Lung (tissue), 12 donors: Measurements from ENCODE around the gene GXYLT2. TPM values are rescaled to one million over a fixed set of nuclear protein-coding genes. Genes with fewer than 3 reads are reported as not detected.

ENCODE experiments used
- ATAC-seq: fragments of 200-7000 bp; cut with Tn5 transposase; one replicate; pipeline ENCODE4 v1.9.1; 2020; ENCODE audit warnings: moderate number of reproducible peaks; ENCODE audit not compliant: insufficient read depth, low FRiP score
- DNase-seq, 3 donors: peaks; one replicate each; pipeline ENCODE4 v3.0.0-alpha.2; 2013 to 2017
- H3K27ac ChIP-seq, 2 donors: one replicate each; pipeline ENCODE4 v1.5.1; 2013; ENCODE audit warnings: mild to moderate bottlenecking in 2 of 2, moderate library complexity in 2 of 2, control low read depth in 1 of 2, inconsistent platforms in 1 of 2, low read depth in 1 of 2, low read length in 1 of 2
- H3K27me3 ChIP-seq, 3 donors: one replicate each; pipeline ENCODE4 v1.5.1; 2013; ENCODE audit warnings: low read length in 2 of 3; ENCODE audit not compliant: control insufficient read depth in 3 of 3, insufficient read depth in 3 of 3
- H3K36me3 ChIP-seq, 4 donors: one replicate each; pipeline ENCODE4 v1.5.1; 2013; ENCODE audit warnings: low read length in 4 of 4, mild to moderate bottlenecking in 1 of 4, moderate library complexity in 1 of 4; ENCODE audit not compliant: control insufficient read depth in 4 of 4, insufficient read depth in 4 of 4
- H3K4me1 ChIP-seq, 5 donors: one replicate each; pipeline ENCODE4 v1.5.1; 2013; ENCODE audit warnings: low read length in 5 of 5, mild to moderate bottlenecking in 2 of 5, moderate library complexity in 1 of 5; ENCODE audit not compliant: control insufficient read depth in 5 of 5, insufficient read depth in 5 of 5
- H3K4me3 ChIP-seq: one replicate; pipeline ENCODE4 v1.5.1; 2013; ENCODE audit warnings: mild to moderate bottlenecking, control low read depth, moderate library complexity
- H3K9ac ChIP-seq, 2 donors: one replicate each; pipeline ENCODE4 v1.5.1; 2013; ENCODE audit warnings: low read length in 2 of 2, control low read depth in 1 of 2; ENCODE audit not compliant: insufficient read depth in 1 of 2
- H3K9me3 ChIP-seq, 4 donors: one replicate each; pipeline ENCODE4 v1.5.1; 2013; ENCODE audit warnings: low read length in 3 of 4, mild to moderate bottlenecking in 1 of 4, moderate library complexity in 1 of 4; ENCODE audit not compliant: control insufficient read depth in 4 of 4, insufficient read depth in 3 of 4
- WGBS, 2 donors: extraction: QIAGEN DNeasy Blood & Tissue Kit; methylation state at CpG; one replicate each; pipeline ENCODE4 v1.1.7; 2013; 5-methylcytosine and 5-hydroxymethylcytosine counted together
- polyA plus RNA-seq, 2 donors: library from polyadenylated mRNA; stranded (reverse); fragments of 200-250 nt; gene quantifications; one replicate each; pipeline ENCODE4 v1.2.1, GENCODE V29; 2013
- total RNA-seq, 2 donors: library from RNA; depleted of rRNA in 1 of 2; stranded (reverse); fragments of >200 nt in 1 of 2; gene quantifications; one replicate each; pipeline ENCODE4 v1.2.1, GENCODE V29; 2014 to 2021
- TF ChIP-seq, protein P1 (sequence below): IDR thresholded peaks from 2 replicates; pipeline ENCODE4 v1.5.1; 2012; ENCODE audit warnings: mild to moderate bottlenecking; ENCODE audit errors: control extremely low read depth, extremely low read depth
- donor health status: control.
- donor health status: control.
- donor health status: Bipolar disorder and iron deficiency.
- donor health status: healthy.
- donor health status: DM: yes; HTN: yes; CAD: no.

GXYLT2 gene
- total and polyA plus RNA-seq, 4 donors, result 0.52 to 46.8 (median 4.8) TPM

DNA sequence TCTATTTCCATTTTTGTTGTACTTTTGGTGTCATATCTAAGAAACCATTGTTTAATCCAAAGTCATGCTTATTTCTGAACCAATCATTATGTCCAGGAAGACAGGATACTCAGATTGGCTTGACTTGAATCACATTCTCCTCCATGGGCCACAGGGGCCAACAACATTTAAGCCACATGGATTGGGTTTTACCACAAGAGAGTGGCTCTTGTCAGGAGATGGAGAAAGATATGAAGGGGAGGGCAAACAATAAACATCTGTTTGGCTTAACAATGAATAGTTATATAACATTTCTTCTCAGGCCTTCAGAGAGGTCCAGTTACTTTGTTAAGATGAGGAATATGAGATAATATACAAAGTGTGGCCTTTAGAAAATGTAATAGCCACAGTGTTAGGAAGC lies 44.6 kb downstream of the GXYLT2 start:
- ATAC-seq, result no peak
- peaks cover 0 to 5% (median 1%) of the 10 kb centered on the region in 4 donors for H3K9me3 ChIP-seq

DNA sequence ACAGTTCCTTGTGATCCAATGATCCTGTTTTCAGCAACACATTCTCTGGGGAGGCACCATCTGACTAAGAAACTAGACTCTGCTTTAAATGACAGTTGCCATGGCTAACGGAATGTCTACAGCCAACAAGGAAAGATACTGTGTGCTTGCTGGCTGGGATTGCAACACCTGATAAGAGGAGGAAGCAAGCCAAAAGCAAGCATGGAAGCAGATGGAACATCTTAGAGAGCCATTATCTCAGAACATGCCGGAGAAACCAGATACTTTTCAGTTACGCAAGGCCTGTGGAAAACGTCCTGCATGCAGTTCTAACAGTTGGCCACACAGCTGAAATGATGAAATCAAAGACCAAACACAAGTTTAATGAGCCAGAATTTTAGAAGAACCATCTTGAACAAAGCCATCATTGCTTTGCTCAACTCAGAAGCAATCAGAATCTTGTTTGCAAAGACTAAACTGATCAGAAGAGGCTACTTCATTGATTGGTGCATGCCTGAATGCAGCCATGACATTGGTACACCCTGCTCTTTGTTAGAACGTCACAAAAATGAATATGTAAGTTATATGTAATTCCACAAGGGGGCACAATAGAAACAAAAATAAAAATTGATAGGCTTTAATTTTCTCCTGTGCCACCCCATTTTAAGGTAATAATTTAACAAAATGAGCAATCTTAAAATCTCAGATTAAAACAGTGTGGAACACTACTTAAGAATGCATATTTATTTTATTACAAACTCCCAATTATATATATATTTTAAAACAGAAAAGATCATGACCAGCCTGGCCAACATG lies 50.8 kb downstream of the GXYLT2 start:
- peak; percentile 91 to 99 (median 98) for DNase-seq
- peak overlapping the region in 1 of 2 donors; percentile 66 for H3K27ac ChIP-seq
- H3K9me3 ChIP-seq, result no peaks in the 10 kb centered on the region
- peaks cover 0 to 21% (median 2%) of the 10 kb centered on the region in 5 donors for H3K4me1 ChIP-seq
- TF ChIP-seq, protein P1, sequence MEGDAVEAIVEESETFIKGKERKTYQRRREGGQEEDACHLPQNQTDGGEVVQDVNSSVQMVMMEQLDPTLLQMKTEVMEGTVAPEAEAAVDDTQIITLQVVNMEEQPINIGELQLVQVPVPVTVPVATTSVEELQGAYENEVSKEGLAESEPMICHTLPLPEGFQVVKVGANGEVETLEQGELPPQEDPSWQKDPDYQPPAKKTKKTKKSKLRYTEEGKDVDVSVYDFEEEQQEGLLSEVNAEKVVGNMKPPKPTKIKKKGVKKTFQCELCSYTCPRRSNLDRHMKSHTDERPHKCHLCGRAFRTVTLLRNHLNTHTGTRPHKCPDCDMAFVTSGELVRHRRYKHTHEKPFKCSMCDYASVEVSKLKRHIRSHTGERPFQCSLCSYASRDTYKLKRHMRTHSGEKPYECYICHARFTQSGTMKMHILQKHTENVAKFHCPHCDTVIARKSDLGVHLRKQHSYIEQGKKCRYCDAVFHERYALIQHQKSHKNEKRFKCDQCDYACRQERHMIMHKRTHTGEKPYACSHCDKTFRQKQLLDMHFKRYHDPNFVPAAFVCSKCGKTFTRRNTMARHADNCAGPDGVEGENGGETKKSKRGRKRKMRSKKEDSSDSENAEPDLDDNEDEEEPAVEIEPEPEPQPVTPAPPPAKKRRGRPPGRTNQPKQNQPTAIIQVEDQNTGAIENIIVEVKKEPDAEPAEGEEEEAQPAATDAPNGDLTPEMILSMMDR, result peak; percentile 22
- no peaks in the 10 kb centered on the region for H3K27me3 ChIP-seq
- peak; percentile 87 for ATAC-seq
- no peaks in the 10 kb centered on the region for H3K36me3 ChIP-seq
- H3K9ac ChIP-seq, result peak overlapping the region in 1 of 2 donors; percentile 7
- WGBS, 2 donors, result 12 to 25% methylated on average over 5 of the region's 5 CpGs
- no peak overlapping the region for H3K4me3 ChIP-seq

More for the DNA sequence above, 44.6 kb downstream of the GXYLT2 start:
- TF ChIP-seq, protein P1, result no peak
- DNase-seq, result peak in 2 of 3 donors; percentile 37 to 58
- Histone ChIP-seq H3K36me3 (peaks cover 0 to 9% (median 0%) of the 10 kb centered on the region in 4 donors), H3K27ac (no peak overlapping the region), H3K4me1 (peaks cover 0 to 2% (median 0%) of the 10 kb centered on the region in 5 donors), H3K27me3 (no peaks in the 10 kb centered on the region), H3K4me3 (no peak overlapping the region), H3K9ac (no peak overlapping the region)

GRCh38 chr3:72941245-72941644 lies 53.4 kb downstream of the GXYLT2 start:
- Histone ChIP-seq H3K27ac (no peak overlapping the region), H3K9ac (no peak overlapping the region), H3K4me3 (no peak overlapping the region), H3K4me1 (peaks cover 0 to 21% (median 7%) of the 10 kb centered on the region in 5 donors), H3K27me3 (no peaks in the 10 kb centered on the region), H3K36me3 (no peaks in the 10 kb centered on the region), H3K9me3 (no peaks in the 10 kb centered on the region)
- 93 to 94% methylated on average over 1 of the region's 1 CpG for WGBS, 2 donors
- TF ChIP-seq, protein P1, result no peak
- DNase-seq (no peak), ATAC-seq (no peak)
